Measurements from ENCODE around the gene DSTN.

Gene DSTN

DNA sequence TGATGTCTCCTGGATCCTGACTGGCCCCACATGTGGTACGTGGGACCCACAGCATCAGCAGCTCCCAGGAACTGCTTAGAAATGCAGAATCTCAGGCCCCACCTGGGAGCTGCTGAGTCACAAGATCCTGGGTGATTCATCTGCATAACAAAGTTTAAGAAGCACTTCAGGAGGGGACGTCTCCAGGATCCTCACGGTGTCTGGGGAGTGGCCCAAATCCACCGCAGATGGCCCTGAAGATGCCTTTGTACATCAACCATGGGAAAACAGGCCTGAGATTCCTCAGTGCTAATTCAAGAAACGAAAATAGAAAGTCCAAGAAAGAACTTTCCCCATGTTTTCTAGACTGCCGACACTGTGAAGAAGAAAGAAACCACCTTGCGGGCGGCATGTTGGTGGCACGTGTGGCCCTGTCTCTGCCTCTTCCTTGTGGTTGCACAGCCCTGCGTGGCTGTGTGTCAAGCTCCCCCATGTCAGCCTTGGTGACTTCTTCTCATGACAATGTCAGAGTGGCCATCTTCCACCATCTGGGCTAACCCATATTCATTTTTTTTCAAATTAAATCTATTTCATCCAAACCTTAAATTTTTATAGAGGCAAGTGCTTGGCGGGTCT is 86.1 kb downstream of the DSTN start:
- no peaks in the 10 kb centered on the region for H3K79me2 ChIP-seq (ENCODE audit: insufficient read depth, low read length)
- H3K4me2 ChIP-seq (ENCODE audit: low read length), result no peak overlapping the region
- no peaks in the 10 kb centered on the region for H3K9me2 ChIP-seq (ENCODE audit: low read depth, low read length)
- H3K9me3 ChIP-seq (ENCODE audit: low read length), result no peaks in the 10 kb centered on the region
- no peak for TF ChIP-seq EZH2 (IDR thresholded peaks at IDR 0.05; ENCODE audit: borderline replicate concordance, low read length)
- TF ChIP-seq, protein P1, sequence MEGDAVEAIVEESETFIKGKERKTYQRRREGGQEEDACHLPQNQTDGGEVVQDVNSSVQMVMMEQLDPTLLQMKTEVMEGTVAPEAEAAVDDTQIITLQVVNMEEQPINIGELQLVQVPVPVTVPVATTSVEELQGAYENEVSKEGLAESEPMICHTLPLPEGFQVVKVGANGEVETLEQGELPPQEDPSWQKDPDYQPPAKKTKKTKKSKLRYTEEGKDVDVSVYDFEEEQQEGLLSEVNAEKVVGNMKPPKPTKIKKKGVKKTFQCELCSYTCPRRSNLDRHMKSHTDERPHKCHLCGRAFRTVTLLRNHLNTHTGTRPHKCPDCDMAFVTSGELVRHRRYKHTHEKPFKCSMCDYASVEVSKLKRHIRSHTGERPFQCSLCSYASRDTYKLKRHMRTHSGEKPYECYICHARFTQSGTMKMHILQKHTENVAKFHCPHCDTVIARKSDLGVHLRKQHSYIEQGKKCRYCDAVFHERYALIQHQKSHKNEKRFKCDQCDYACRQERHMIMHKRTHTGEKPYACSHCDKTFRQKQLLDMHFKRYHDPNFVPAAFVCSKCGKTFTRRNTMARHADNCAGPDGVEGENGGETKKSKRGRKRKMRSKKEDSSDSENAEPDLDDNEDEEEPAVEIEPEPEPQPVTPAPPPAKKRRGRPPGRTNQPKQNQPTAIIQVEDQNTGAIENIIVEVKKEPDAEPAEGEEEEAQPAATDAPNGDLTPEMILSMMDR (IDR thresholded peaks at IDR 0.05; ENCODE audit: low read length), result no peak
- H3F3A ChIP-seq (ENCODE audit: insufficient read depth, low read length), result no peaks in the 10 kb centered on the region
- H3K4me3 ChIP-seq (ENCODE audit: low read depth, low read length, poor library complexity, severe bottlenecking), result no peak overlapping the region
- no peak overlapping the region for H3K27ac ChIP-seq (ENCODE audit: low read depth, low read length, poor library complexity, severe bottlenecking)
- H3K9ac ChIP-seq (ENCODE audit: low read length), result no peak overlapping the region
- H3K27me3 ChIP-seq (ENCODE audit: insufficient read depth, low read length), result no peaks in the 10 kb centered on the region
- no peaks in the 10 kb centered on the region for H4K20me1 ChIP-seq (ENCODE audit: insufficient read depth, low read length)
- H3K4me1 ChIP-seq (ENCODE audit: insufficient read depth, low read length, severe bottlenecking), result peaks cover 36% of the 10 kb centered on the region
- H2AFZ ChIP-seq (ENCODE audit: low read length), result no peak overlapping the region
- H3K36me3 ChIP-seq (ENCODE audit: insufficient read depth, low read length), result peaks cover 45% of the 10 kb centered on the region

DNA sequence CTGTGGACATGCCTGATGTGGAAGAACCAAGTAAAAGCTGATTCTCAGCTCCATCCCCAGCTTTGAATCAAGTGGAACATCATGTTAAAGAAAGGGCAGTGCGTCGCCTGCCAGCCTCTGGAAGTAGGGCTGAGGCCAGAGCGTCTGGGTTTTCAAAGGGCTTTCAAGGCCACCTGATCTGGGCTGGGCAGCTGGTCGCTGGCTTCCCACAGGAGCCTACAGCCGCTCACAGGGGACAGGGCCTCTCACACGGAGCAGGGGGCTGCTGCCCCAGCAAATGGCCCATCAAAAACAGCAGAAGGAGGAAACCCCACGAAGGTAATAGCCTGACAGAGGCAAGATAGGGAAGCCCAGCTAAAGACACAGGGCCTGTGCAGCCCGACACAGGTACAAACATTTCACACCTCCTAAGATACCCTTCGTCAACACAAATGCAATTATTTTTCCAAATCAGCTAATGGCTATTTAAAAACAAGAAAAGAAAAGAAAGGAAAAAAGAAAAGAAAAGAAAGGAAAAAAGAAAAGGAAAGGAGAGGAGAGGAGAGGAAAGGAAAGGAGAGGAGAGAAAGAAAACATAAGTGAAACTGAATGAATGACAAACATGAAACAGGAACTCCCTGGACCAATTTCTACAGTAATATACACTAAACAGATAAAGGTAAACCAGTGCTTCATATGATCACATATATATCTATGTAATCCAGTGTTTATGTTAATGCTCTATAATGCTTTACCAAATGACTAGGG is 87.4 kb downstream of the DSTN start:
- H3K27me3 ChIP-seq (ENCODE audit: insufficient read depth, low read length), result no peaks in the 10 kb centered on the region
- H3K4me2 ChIP-seq (ENCODE audit: low read length), result no peak overlapping the region
- no peaks in the 10 kb centered on the region for H4K20me1 ChIP-seq (ENCODE audit: insufficient read depth, low read length)
- H2AFZ ChIP-seq (ENCODE audit: low read length), result no peak overlapping the region
- H3K9me2 ChIP-seq (ENCODE audit: low read depth, low read length), result no peaks in the 10 kb centered on the region
- peaks cover 45% of the 10 kb centered on the region for H3K36me3 ChIP-seq (ENCODE audit: insufficient read depth, low read length)
- H3K27ac ChIP-seq (ENCODE audit: low read depth, low read length, poor library complexity, severe bottlenecking), result no peak overlapping the region
- no peak overlapping the region for H3K9ac ChIP-seq (ENCODE audit: low read length)
- no peaks in the 10 kb centered on the region for H3K9me3 ChIP-seq (ENCODE audit: low read length)
- TF ChIP-seq, protein P1 (IDR thresholded peaks at IDR 0.05; ENCODE audit: low read length), result no peak
- TF ChIP-seq EZH2 (IDR thresholded peaks at IDR 0.05; ENCODE audit: borderline replicate concordance, low read length), result no peak
- no peak overlapping the region for H3K4me3 ChIP-seq (ENCODE audit: low read depth, low read length, poor library complexity, severe bottlenecking)
- peaks cover 38% of the 10 kb centered on the region for H3K4me1 ChIP-seq (ENCODE audit: insufficient read depth, low read length, severe bottlenecking)
- H3F3A ChIP-seq (ENCODE audit: insufficient read depth, low read length), result no peaks in the 10 kb centered on the region
- peaks cover 6% of the 10 kb centered on the region; the same call in 1 of the 2 replicates for H3K79me2 ChIP-seq (ENCODE audit: insufficient read depth, low read length)

DNA sequence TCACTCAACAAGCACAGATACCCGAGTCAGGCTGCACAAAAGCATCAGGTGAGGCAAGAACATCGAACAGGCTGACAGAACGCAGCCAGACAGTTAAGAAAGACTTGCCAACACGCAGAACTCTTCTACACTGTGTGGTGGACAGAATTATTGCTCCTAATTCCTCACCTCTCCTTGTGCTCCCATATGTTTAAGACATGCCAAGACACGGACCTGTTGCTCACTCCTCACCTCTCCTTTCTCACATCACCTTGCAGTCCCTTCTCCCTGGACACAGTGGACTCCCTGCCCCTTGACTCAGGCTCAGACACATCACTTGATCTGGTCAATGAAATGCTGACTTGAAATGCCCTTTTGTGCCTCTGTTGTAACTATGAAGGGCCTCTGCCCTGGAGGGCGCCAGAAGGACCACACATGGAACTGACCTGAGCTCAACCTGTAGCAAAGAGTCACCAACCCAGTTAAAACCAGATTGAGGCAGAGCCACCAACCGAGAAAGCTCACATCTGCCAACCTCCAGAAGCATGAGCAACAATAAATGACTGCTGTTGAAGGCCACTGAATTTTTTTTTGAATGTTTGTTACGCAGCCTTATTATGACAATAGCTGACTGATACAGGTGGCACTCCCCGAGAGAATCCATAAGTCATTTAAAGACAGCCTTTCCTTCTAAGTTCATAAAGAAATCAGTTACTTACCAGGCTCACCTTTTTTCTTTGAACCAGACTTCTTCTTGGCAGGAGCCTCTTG is 88.2 kb downstream of the DSTN start:
- H3K79me2 ChIP-seq (ENCODE audit: insufficient read depth, low read length), result peaks cover 6% of the 10 kb centered on the region; the same call in 1 of the 2 replicates
- peaks cover 38% of the 10 kb centered on the region for H3K4me1 ChIP-seq (ENCODE audit: insufficient read depth, low read length, severe bottlenecking)

More for the DNA sequence above, 88.2 kb downstream of the DSTN start:
- Histone ChIP-seq H3K9me3 (ENCODE audit: low read length) (no peaks in the 10 kb centered on the region), H3K27me3 (ENCODE audit: insufficient read depth, low read length) (no peaks in the 10 kb centered on the region), H3K27ac (ENCODE audit: low read depth, low read length, poor library complexity, severe bottlenecking) (no peak overlapping the region), H3F3A (ENCODE audit: insufficient read depth, low read length) (no peaks in the 10 kb centered on the region), H2AFZ (ENCODE audit: low read length) (no peak overlapping the region), H4K20me1 (ENCODE audit: insufficient read depth, low read length) (no peaks in the 10 kb centered on the region), H3K9ac (ENCODE audit: low read length) (no peak overlapping the region), H3K4me2 (ENCODE audit: low read length) (no peak overlapping the region), H3K9me2 (ENCODE audit: low read depth, low read length) (no peaks in the 10 kb centered on the region), H3K36me3 (ENCODE audit: insufficient read depth, low read length) (peaks cover 45% of the 10 kb centered on the region), H3K4me3 (ENCODE audit: low read depth, low read length, poor library complexity, severe bottlenecking) (no peak overlapping the region)
- TF ChIP-seq, protein P1 (IDR thresholded peaks at IDR 0.05; ENCODE audit: low read length), result no peak
- no peak for TF ChIP-seq EZH2 (IDR thresholded peaks at IDR 0.05; ENCODE audit: borderline replicate concordance, low read length)
